ENCODE results near the gene UPK3A. TPM values are rescaled to one million over a fixed set of nuclear protein-coding genes. Genes with fewer than 3 reads are reported as not detected.

The UPK3A gene
- total RNA-seq, 6 experiments from 2014 or later, result not detected

DNA sequence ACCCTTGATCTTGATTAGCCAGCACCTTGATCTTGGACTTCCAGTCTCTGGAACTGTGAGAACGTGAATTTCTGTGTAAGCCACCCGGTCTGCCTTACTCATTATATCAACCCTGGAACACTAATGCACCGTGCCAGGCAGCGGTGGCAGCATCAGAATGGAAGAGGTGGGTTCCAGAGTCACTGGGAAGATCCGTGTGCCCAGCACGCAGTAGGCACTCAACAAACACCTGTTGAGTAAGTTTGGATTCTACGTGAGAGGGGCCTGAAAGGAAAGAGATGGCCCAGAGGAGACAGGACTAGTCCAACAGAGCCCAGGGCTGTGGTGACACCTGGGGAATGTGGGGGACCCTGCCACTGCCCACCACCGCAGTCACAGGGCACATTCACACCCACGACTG, 6.6 kb upstream of the UPK3A start:
- H3K36me3 ChIP-seq, result no peaks in the 10 kb centered on the region
- no peaks in the 10 kb centered on the region for H3K9me3 ChIP-seq
- intact Hi-C loops (cut with DNase I), result loop anchor here in 1 of 2 donors (10.0 kb wide), 1 partner anchor 277 kb away; no protein-coding TSS in a partner anchor
- no peak overlapping the region for H3K4me3 ChIP-seq
- TF ChIP-seq, protein P1, sequence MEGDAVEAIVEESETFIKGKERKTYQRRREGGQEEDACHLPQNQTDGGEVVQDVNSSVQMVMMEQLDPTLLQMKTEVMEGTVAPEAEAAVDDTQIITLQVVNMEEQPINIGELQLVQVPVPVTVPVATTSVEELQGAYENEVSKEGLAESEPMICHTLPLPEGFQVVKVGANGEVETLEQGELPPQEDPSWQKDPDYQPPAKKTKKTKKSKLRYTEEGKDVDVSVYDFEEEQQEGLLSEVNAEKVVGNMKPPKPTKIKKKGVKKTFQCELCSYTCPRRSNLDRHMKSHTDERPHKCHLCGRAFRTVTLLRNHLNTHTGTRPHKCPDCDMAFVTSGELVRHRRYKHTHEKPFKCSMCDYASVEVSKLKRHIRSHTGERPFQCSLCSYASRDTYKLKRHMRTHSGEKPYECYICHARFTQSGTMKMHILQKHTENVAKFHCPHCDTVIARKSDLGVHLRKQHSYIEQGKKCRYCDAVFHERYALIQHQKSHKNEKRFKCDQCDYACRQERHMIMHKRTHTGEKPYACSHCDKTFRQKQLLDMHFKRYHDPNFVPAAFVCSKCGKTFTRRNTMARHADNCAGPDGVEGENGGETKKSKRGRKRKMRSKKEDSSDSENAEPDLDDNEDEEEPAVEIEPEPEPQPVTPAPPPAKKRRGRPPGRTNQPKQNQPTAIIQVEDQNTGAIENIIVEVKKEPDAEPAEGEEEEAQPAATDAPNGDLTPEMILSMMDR (IDR thresholded peaks at IDR 0.05), result no peak
- TF ChIP-seq POLR2A (IDR thresholded peaks at IDR 0.05), result no peak
- no peak for ATAC-seq
- no peaks in the 10 kb centered on the region for H3K4me1 ChIP-seq
- no peak for DNase-seq
- H3K27me3 ChIP-seq, result no peaks in the 10 kb centered on the region
- WGBS (ENCODE audit: insufficient coverage, low coverage, low lambda C conversion rate, missing lambda C conversion rate), result 71% methylated on average over 3 of the region's 9 CpGs
- no peak overlapping the region for H3K27ac ChIP-seq

DNA sequence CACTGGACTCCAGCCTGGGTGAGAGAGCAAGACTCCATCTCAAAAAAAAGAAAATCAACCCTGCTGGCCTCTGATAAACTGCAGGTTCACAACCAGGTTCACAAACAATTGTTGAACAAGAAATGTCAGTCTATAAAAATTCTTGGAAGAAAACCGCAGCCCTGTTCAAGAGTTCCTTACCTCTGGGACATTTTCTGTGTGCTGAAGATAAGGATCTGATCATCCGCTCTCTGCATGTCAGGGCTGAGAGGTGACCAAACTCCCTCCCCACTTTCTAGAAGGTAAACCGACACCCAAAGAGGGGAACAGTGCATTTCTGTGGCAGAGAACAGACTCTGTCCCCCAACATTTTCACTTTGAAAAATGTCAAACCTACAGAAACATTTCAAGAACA, 4.2 kb upstream of the UPK3A start:
- ATAC-seq (no peak), DNase-seq (no peak)
- no peaks in the 10 kb centered on the region for H3K9me3 ChIP-seq
- intact Hi-C loops (cut with DNase I), result no loop called here
- 94% methylated on average over 2 of the region's 3 CpGs for WGBS (ENCODE audit: insufficient coverage, low coverage, low lambda C conversion rate, missing lambda C conversion rate)
- peaks cover 0 to 8% (median 2%) of the 10 kb centered on the region in 4 donors for H3K4me1 ChIP-seq
- TF ChIP-seq POLR2A (IDR thresholded peaks at IDR 0.05), result no peak
- TF ChIP-seq, protein P1 (IDR thresholded peaks at IDR 0.05), result no peak
- peak overlapping the region in 1 of 3 donors; percentile 43 for H3K27ac ChIP-seq
- H3K4me3 ChIP-seq, result no peak overlapping the region
- no peaks in the 10 kb centered on the region for H3K36me3 ChIP-seq
- H3K27me3 ChIP-seq, result no peaks in the 10 kb centered on the region

- WGBS (ENCODE audit: insufficient coverage, low coverage, low lambda C conversion rate, missing lambda C conversion rate), result 52% methylated on average over 3 of the region's 3 CpGs
- H3K27me3 ChIP-seq, result no peaks in the 10 kb centered on the region
- peaks cover 0 to 8% (median 2%) of the 10 kb centered on the region in 4 donors for H3K4me1 ChIP-seq
- H3K4me3 ChIP-seq, result no peak overlapping the region
- H3K36me3 ChIP-seq, result no peaks in the 10 kb centered on the region
- DNase-seq, result no peak
- ATAC-seq, result no peak
- TF ChIP-seq, protein P1 (IDR thresholded peaks at IDR 0.05), result no peak
- no peak for TF ChIP-seq POLR2A (IDR thresholded peaks at IDR 0.05)
- no peaks in the 10 kb centered on the region for H3K9me3 ChIP-seq
- intact Hi-C loops (cut with DNase I), result no loop called here
- no peak overlapping the region for H3K27ac ChIP-seq
Observed at GRCh38 chr22:45281010-45281409, 3.7 kb upstream of the UPK3A start.

GRCh38 chr22:45285263-45286058, 712 bp downstream of the UPK3A start:
- Histone ChIP-seq H3K27me3 (no peaks in the 10 kb centered on the region), H3K27ac (no peak overlapping the region), H3K9me3 (no peaks in the 10 kb centered on the region), H3K36me3 (no peaks in the 10 kb centered on the region), H3K4me1 (peaks cover 0 to 8% (median 2%) of the 10 kb centered on the region in 4 donors), H3K4me3 (peak overlapping the region in 1 of 3 donors; percentile 40)
- no peak for DNase-seq
- 73% methylated on average over 12 of the region's 16 CpGs for WGBS (ENCODE audit: insufficient coverage, low coverage, low lambda C conversion rate, missing lambda C conversion rate)
- intact Hi-C loops (cut with DNase I), result no loop called here
- no peak for TF ChIP-seq POLR2A (IDR thresholded peaks at IDR 0.05)
- TF ChIP-seq, protein P1 (IDR thresholded peaks at IDR 0.05), result no peak
- no peak for ATAC-seq
